ENCODE data around the gene ZNF487.
A peak's percentile ranks its signal among the peaks of the same experiment; 100 is the strongest.

The ZNF487 gene

GRCh38 chr10:43395571-43396060, 41.3 kb upstream of the ZNF487 start:
- Histone ChIP-seq H3K36me3 (ENCODE audit: control insufficient read depth, insufficient read depth, low read length) (peaks cover 53% of the 10 kb centered on the region), H3K4me1 (ENCODE audit: control insufficient read depth, insufficient read depth, low read length, poor library complexity, severe bottlenecking) (peaks cover 30% of the 10 kb centered on the region), H3K4me3 (ENCODE audit: extremely low read depth, insufficient read depth, low read length, poor library complexity, severe bottlenecking) (peak overlapping the region; percentile 74), H3K27ac (ENCODE audit: low read depth, low read length, severe bottlenecking) (peak overlapping the region; percentile 89), H3K9me3 (ENCODE audit: control insufficient read depth, low read length) (no peaks in the 10 kb centered on the region)
- 2 to 10% methylated on average over 14 to 15 of the region's 18 CpGs for WGBS, 2 experiments (ENCODE audit: insufficient coverage in 2 of 2)

DNA sequence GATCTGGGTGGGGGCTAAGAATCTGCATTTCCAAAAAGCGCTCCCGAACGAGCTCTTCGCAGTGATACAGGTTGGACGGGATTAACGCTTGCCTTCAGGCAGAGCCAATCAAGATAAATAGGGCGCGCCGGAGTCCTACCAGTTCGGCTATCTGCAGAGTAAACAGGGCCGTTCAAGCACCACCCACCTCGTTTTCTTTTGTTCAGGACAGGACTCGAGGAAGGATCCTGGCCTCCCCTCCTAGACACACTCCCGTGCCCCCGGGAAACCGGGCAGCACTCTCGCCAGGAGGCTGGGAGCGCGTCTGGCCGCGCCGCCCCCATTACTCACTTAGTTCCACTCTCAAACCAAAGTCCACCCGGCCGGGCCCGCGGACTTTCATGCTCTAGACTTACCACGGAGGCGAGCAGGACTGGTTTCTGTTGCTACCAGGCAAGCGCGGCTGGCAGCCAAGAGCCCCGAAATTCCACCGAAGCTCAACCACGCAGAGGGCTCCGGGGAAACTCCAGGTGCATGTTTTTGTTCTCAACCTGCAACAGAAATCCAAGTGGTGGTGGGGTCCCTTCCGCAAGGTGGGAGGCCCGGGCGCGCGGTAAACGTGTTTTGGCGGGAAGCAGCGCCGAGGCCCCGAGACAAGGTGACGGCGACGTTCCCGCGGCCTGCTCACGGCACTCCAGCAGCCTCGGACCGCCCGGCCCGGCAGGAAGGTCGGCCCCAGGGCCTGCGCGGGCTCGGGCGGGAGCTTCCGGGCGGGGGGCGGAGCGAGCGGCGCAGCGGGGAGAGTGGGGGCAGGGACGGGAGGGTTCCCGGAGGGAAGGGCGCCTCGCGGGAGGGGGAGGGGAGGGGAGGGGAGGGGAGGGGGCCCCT, 40.6 kb upstream of the ZNF487 start:
- peaks cover 46% of the 10 kb centered on the region for H3K36me3 ChIP-seq (ENCODE audit: control insufficient read depth, insufficient read depth, low read length)
- peaks cover 27% of the 10 kb centered on the region for H3K4me1 ChIP-seq (ENCODE audit: control insufficient read depth, insufficient read depth, low read length, poor library complexity, severe bottlenecking)
- H3K4me3 ChIP-seq (ENCODE audit: extremely low read depth, insufficient read depth, low read length, poor library complexity, severe bottlenecking), result peak overlapping the region; percentile 74
- no peaks in the 10 kb centered on the region for H3K9me3 ChIP-seq (ENCODE audit: control insufficient read depth, low read length)
- WGBS, 2 experiments (ENCODE audit: insufficient coverage in 2 of 2), result 0 to 1% methylated on average over 36 to 48 of the region's 71 CpGs
- peak overlapping the region; percentile 93 for H3K27ac ChIP-seq (ENCODE audit: low read depth, low read length, severe bottlenecking)

- H3K9me3 ChIP-seq (ENCODE audit: control insufficient read depth, low read length), result no peaks in the 10 kb centered on the region
- H3K27ac ChIP-seq (ENCODE audit: low read depth, low read length, severe bottlenecking), result peak overlapping the region; percentile 93
- WGBS, 2 experiments (ENCODE audit: insufficient coverage in 2 of 2), result 1 to 2% methylated on average over 28 to 58 of the region's 70 CpGs
- H3K36me3 ChIP-seq (ENCODE audit: control insufficient read depth, insufficient read depth, low read length), result peaks cover 39% of the 10 kb centered on the region
- H3K4me1 ChIP-seq (ENCODE audit: control insufficient read depth, insufficient read depth, low read length, poor library complexity, severe bottlenecking), result peaks cover 33% of the 10 kb centered on the region
- peak overlapping the region; percentile 74 for H3K4me3 ChIP-seq (ENCODE audit: extremely low read depth, insufficient read depth, low read length, poor library complexity, severe bottlenecking)
These were observed 39.8 kb upstream of the ZNF487 start for GRCh38 chr10:43396928-43397624.

DNA sequence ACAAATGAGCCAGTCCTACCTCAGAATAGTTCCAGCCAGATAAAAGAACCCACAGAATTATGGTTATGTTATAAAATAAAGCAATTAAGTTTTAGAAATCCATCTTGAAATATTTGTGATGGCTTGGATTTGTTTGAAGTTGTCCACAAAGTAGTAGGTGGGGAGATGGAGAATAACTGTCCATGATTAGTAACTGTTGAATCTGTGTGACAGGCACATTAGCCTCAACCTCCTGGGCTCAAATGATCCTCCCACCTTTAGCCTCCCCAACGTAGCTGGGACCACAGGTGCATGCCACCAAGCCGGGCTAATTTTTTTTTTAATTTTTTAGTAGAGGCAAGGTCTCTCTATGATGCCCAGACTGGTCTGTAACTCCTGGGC, 38.0 kb upstream of the ZNF487 start:
- Histone ChIP-seq H3K36me3 (ENCODE audit: control insufficient read depth, insufficient read depth, low read length) (peaks cover 20% of the 10 kb centered on the region), H3K4me1 (ENCODE audit: control insufficient read depth, insufficient read depth, low read length, poor library complexity, severe bottlenecking) (peaks cover 43% of the 10 kb centered on the region), H3K9me3 (ENCODE audit: control insufficient read depth, low read length) (no peaks in the 10 kb centered on the region), H3K27ac (ENCODE audit: low read depth, low read length, severe bottlenecking) (peak overlapping the region; percentile 74), H3K4me3 (ENCODE audit: extremely low read depth, insufficient read depth, low read length, poor library complexity, severe bottlenecking) (no peak overlapping the region)
- 100% methylated on average over 1 of the region's 2 CpGs; no CpG with 5 or more reads in 1 of the 2 experiments for WGBS, 2 experiments (ENCODE audit: insufficient coverage in 2 of 2)

- Histone ChIP-seq H3K9me3 (ENCODE audit: control insufficient read depth, low read length) (no peaks in the 10 kb centered on the region), H3K27ac (ENCODE audit: low read depth, low read length, severe bottlenecking) (peak overlapping the region; percentile 74), H3K36me3 (ENCODE audit: control insufficient read depth, insufficient read depth, low read length) (peaks cover 13% of the 10 kb centered on the region), H3K4me1 (ENCODE audit: control insufficient read depth, insufficient read depth, low read length, poor library complexity, severe bottlenecking) (peaks cover 37% of the 10 kb centered on the region), H3K4me3 (ENCODE audit: extremely low read depth, insufficient read depth, low read length, poor library complexity, severe bottlenecking) (no peak overlapping the region)
- WGBS, 2 experiments (ENCODE audit: insufficient coverage in 2 of 2), result 95 to 100% methylated on average over 1 of the region's 5 CpGs
These were observed 37.3 kb upstream of the ZNF487 start for GRCh38 chr10:43399320-43400310.

- H3K4me3 ChIP-seq (ENCODE audit: extremely low read depth, insufficient read depth, low read length, poor library complexity, severe bottlenecking), result no peak overlapping the region
- peak overlapping the region; percentile 50 for H3K27ac ChIP-seq (ENCODE audit: low read depth, low read length, severe bottlenecking)
- WGBS, 2 experiments (ENCODE audit: insufficient coverage in 2 of 2), result no CpG with 5 or more reads among the region's 2 CpGs
- H3K36me3 ChIP-seq (ENCODE audit: control insufficient read depth, insufficient read depth, low read length), result no peaks in the 10 kb centered on the region
- H3K9me3 ChIP-seq (ENCODE audit: control insufficient read depth, low read length), result no peaks in the 10 kb centered on the region
- H3K4me1 ChIP-seq (ENCODE audit: control insufficient read depth, insufficient read depth, low read length, poor library complexity, severe bottlenecking), result peaks cover 34% of the 10 kb centered on the region
These were observed 35.3 kb upstream of the ZNF487 start for GRCh38 chr10:43401627-43402026.

GRCh38 chr10:43402176-43402575, 34.7 kb upstream of the ZNF487 start:
- 53 to 82% methylated on average over 2 to 4 of the region's 4 CpGs for WGBS, 2 experiments (ENCODE audit: insufficient coverage in 2 of 2)
- H3K9me3 ChIP-seq (ENCODE audit: control insufficient read depth, low read length), result no peaks in the 10 kb centered on the region
- H3K36me3 ChIP-seq (ENCODE audit: control insufficient read depth, insufficient read depth, low read length), result no peaks in the 10 kb centered on the region
- H3K4me3 ChIP-seq (ENCODE audit: extremely low read depth, insufficient read depth, low read length, poor library complexity, severe bottlenecking), result no peak overlapping the region
- peak overlapping the region; percentile 67 for H3K27ac ChIP-seq (ENCODE audit: low read depth, low read length, severe bottlenecking)
- H3K4me1 ChIP-seq (ENCODE audit: control insufficient read depth, insufficient read depth, low read length, poor library complexity, severe bottlenecking), result peaks cover 34% of the 10 kb centered on the region

DNA sequence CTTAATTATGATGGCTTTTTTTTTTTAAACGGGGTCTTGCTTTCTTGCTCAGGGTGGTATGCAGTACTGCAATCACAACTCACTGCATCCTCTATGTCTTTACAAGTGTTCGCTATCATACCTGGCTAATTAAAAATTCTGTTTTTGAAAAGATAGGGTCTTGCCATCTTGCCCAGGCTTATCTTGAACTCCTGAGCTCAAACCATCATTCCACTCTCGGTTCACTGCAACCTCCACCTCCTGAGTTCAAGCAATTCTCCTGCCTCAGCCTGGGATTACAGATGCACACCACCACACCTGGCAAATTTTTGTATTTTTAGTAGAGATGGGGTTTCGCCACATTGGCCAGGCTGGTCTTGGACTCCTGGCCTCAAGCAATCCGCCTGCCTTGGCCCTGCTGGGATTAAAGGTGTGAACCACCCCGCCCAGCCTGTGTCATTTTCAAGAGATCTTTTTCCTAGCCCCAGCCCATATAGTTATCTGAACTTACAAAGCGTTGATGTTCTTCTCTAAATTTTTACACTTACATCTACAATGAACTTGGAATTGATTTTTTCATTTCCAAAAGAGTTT, 33.9 kb upstream of the ZNF487 start:
- WGBS, 2 experiments (ENCODE audit: insufficient coverage in 2 of 2), result 95 to 100% methylated on average over 3 to 4 of the region's 7 CpGs
- H3K4me3 ChIP-seq (ENCODE audit: extremely low read depth, insufficient read depth, low read length, poor library complexity, severe bottlenecking), result no peak overlapping the region
- H3K4me1 ChIP-seq (ENCODE audit: control insufficient read depth, insufficient read depth, low read length, poor library complexity, severe bottlenecking), result peaks cover 34% of the 10 kb centered on the region
- peak overlapping the region; percentile 67 for H3K27ac ChIP-seq (ENCODE audit: low read depth, low read length, severe bottlenecking)
- H3K9me3 ChIP-seq (ENCODE audit: control insufficient read depth, low read length), result no peaks in the 10 kb centered on the region
- no peaks in the 10 kb centered on the region for H3K36me3 ChIP-seq (ENCODE audit: control insufficient read depth, insufficient read depth, low read length)

GRCh38 chr10:43403911-43404703, 32.8 kb upstream of the ZNF487 start:
- no peak overlapping the region for H3K27ac ChIP-seq (ENCODE audit: low read depth, low read length, severe bottlenecking)
- no peaks in the 10 kb centered on the region for H3K36me3 ChIP-seq (ENCODE audit: control insufficient read depth, insufficient read depth, low read length)
- no peaks in the 10 kb centered on the region for H3K9me3 ChIP-seq (ENCODE audit: control insufficient read depth, low read length)
- H3K4me3 ChIP-seq (ENCODE audit: extremely low read depth, insufficient read depth, low read length, poor library complexity, severe bottlenecking), result no peak overlapping the region
- peaks cover 28% of the 10 kb centered on the region for H3K4me1 ChIP-seq (ENCODE audit: control insufficient read depth, insufficient read depth, low read length, poor library complexity, severe bottlenecking)
- WGBS, 2 experiments (ENCODE audit: insufficient coverage in 2 of 2), result 83 to 97% methylated on average over 7 to 11 of the region's 14 CpGs

Measured in mesodermal cell (in vitro differentiated cells).